Right ventricle myocardium inferior (tissue), 1 donor: ENCODE data around the gene FAM3B. TPM values are rescaled to one million over a fixed set of nuclear protein-coding genes. Genes with fewer than 3 reads are reported as not detected.
"Not testable (repeated sequence)": the region's sequence is repeated elsewhere in the genome, so short reads cannot be mapped to it uniquely, and the experiment has no call there.

ENCODE experiments used
- ATAC-seq: fragments of 200-7000 bp; cut with Tn5 transposase; one replicate; pipeline ENCODE4 v1.9.1; 2020; ENCODE audit warnings: mild to moderate bottlenecking, moderate library complexity
- DNase-seq: peaks from one replicate; pipeline ENCODE4 v3.0.0; 2021; ENCODE audit errors: missing footprints
- intact Hi-C: fragments of 100-400 bp; cut with DNase I; formaldehyde crosslinking; loops from one replicate; pipeline ENCODE4 v1.11.0; 2022
- long read RNA-seq: library from polyadenylated mRNA; unstranded; transcript quantifications from one replicate; pipeline ENCODE4 v2.0.0, GENCODE V29; 2021
- total RNA-seq: library from RNA; stranded (reverse); fragmentation: NEBNext Ultra II Directional; extraction: Animal tissue kit (Norgen Biotek cat#: 25700); gene quantifications from one replicate; pipeline ENCODE4 v1.2.1, GENCODE V29; 2021
- donor health status: DM: no; HTN: yes; CAD: no; lungs with severe emphysema.

FAM3B gene
- total RNA-seq = not detected
- long read RNA-seq = 0 reads

- ATAC-seq = peak; percentile 13
Observed at GRCh38 chr21:41316200-41317062, at the start of gene FAM3B. Gene FAM3B (plus strand): TSS chr21:41316801. CDS start chr21:41316880, 79 bp downstream.

DNA sequence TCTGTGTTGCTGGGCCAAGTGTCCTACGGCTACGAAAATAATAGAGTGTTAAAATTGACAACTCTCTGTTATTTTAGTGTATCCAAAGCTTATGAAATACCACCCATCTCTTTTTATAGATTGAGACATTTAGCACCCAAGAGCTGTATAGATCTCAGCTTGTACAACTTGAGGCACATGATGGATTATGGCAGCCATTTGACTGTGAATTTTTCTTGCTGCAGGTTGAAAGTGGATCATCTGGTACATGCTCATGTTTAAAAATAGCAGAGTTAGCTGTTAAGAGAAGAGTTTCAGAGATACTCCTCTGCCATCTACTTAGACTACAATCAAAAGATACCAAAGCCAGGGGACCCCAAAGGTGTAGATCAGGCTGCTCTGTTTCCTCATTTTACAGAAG lies 49.3 kb upstream of the FAM3B start:
- no peak for DNase-seq
- no peak for ATAC-seq
- intact Hi-C loops = no loop called here

More at GRCh38 chr21:41316200-41317062, at the start of gene FAM3B:
- intact Hi-C loops = no loop called here
- DNase-seq = peak; percentile 68

GRCh38 chr21:41269535-41269934 lies 47.1 kb upstream of the FAM3B start:
- no peak for ATAC-seq
- intact Hi-C loops = no loop called here

GRCh38 chr21:41277196-41277595 lies 39.4 kb upstream of the FAM3B start:
- ATAC-seq (no peak), DNase-seq (no peak)
- intact Hi-C loops = no loop called here

More at GRCh38 chr21:41269535-41269934, 47.1 kb upstream of the FAM3B start:
- DNase-seq = no peak

DNA sequence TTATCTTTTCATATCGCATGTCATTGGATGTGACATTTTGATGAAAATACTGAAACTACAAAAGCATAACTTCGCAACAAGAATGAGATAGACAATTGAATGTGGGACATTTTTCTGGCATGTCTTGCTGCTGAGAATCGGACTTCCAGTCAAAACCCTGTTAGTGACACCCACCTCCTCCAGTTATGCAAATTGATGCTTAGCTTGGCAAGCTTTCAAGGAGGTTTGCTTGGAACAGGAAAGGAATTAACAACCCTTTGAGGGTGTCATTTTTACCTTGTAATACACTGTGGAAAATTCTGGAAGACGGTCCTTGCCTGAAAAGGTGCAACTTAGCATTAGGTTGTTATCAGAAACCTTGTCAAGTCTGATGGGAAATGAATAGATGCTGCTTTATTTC lies 38.8 kb upstream of the FAM3B start:
- DNase-seq (no peak), ATAC-seq (no peak)
- intact Hi-C loops = no loop called here

DNA sequence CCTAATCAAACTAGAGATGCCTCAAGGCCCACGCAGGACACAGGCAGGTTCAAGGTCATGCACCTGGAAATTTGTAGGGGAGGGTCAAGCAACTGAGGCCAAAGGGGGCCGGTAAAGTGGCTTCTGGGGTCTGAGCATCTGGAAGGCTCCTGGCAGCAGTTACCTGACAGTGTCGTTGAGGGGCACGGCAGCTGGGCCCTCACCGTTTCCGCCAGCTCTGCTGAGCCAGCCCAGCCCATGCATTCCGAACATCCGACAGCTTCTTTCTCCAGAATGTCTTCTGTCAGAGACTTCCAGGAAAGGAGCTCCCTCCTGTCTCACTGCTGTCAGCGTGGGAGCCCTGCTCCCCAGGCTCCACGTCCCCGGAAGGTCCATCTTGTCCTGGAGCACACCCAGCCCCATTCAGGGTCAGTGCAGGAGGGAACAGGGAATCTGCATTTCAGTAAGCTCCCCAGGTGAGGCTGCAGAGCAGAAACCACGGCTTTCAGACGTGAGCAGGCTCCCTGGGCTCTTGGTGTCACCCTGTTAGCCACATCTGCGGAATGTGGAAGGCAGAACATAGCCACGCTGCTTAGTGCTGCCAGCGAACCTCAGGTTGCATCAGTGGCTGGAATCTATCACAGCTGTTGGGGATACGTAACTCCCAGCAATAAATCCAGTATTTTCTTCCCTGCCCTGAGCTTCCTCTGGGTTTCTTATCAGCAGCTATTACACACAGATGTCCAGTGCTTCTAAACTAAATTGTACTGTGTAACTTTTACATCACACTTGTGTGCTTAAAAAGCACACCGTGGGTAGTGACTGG lies 36.3 kb upstream of the FAM3B start:
- DNase-seq = peak; percentile 58
- ATAC-seq = peak; percentile 83

DNA sequence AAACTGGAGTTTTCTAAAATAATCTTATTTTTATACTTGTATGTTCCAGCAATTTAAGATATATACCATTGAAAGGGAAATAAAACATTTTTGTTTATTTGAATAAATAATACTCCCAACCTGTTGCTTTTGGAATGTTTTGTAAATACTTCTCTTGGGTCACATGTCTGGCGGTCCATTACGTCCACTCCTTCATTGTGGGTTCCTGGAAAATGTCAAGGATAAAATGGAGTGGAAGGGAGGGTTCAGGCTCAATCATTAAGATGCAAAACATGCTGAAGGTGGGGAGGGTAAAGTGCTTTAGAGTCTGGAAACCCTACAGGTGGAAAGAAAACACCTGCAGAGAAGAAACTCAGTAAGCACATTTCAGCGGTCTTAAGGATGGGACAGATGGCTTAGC lies 34.2 kb upstream of the FAM3B start:
- no peak for DNase-seq
- ATAC-seq = no peak
- intact Hi-C loops = loop anchor here (5.0 kb wide), 1 partner anchor 495 kb away; no protein-coding TSS in a partner anchor

More for the DNA sequence above, 36.3 kb upstream of the FAM3B start:
- intact Hi-C loops = loop anchor here (5.0 kb wide), 1 partner anchor 497 kb away; no protein-coding TSS in a partner anchor

DNA sequence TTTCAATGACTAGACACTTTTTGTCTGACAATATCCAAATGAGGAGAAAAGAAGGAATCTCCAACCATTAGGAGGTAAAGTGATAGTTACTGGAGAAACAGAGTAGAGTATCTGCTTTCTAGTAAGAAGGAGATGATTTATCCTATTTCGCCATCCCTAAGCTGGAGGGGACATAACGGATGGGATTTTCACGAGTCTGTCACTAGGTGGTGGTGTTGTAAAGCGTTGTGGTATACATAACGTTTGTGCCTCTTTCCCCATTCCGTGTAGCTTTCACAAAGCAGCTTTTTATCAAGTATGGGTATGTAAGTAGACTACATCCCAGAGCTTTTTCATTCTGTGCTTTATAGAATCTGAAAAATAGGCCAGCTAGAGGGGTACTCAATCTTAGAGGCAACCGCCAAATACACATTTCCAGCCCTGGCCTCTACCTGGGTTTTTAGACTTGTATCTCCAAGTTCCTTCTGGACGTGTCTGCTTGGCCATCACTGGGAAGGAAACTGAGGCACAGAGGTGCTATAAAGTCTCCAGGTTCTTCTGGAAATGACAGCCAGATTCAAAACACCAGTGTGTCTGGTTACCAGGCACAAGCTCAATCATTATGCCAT lies 33.3 kb upstream of the FAM3B start:
- DNase-seq (no peak), ATAC-seq (peak; percentile 85)
- intact Hi-C loops = loop anchor here (1.0 to 5.0 kb wide), 2 partner anchors 177 to 494 kb away; no protein-coding TSS in a partner anchor

DNA sequence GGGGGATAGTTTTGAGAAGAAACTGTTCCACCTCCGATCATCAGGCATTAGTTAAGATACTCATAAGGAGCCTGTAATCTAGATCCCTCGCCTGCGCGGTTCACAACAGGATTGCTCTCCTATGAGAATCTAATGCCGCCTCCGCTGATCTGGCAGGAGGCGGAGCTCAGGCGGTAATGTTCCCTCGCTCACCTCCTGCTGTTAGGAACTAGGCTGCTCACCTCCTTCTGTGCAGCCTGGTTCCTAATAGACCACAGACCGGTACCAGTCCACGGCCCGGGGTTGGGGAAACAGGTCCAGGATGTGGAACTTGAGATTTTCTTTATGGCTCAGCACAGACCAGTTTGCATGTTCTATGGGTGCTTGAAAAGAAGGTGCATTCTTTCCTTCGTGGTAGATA lies 27.2 kb upstream of the FAM3B start:
- DNase-seq = no peak
- no peak for ATAC-seq
- intact Hi-C loops = no loop called here

DNA sequence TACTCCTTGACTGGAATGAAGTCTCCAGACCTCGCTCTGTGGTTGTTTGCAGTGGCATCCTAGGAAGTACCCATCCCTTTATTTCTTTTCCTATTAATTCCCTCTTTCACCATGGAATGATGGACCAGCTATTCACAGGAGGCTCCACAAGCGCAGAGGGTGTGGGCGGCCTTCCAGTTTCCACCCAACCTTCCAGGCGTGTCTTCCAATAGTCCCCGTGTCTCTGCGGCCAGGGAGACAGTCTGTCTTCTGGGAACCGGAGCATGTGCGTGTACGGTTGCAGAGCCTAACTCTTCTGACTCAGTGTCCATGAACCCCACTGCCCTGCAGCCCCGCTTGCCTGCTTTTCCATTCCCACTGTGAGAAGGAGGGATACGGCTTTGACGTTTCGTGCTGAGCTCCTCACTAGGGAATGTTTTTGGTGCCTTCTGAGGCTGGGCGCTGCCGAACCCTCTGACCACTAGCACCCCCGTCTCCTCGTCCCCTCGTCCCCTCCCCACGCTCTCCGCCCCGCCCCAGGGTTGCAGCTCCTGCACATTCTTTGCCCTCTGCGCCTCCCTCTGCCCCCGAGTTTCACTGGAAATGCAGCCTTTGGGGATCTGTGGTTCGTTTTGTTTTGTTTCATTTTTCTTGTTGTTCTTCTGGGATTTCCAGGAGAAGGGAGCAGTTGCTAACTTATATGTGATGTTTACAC lies 26.3 kb upstream of the FAM3B start:
- ATAC-seq (no peak), DNase-seq (no peak)
- intact Hi-C loops = no loop called here

- no peak for ATAC-seq
- no peak for DNase-seq
- intact Hi-C loops = no loop called here
Observed at GRCh38 chr21:41294548-41295231, 21.9 kb upstream of the FAM3B start.

GRCh38 chr21:41295721-41296254 lies 20.8 kb upstream of the FAM3B start:
- no peak for ATAC-seq
- intact Hi-C loops = no loop called here
- no peak for DNase-seq

DNA sequence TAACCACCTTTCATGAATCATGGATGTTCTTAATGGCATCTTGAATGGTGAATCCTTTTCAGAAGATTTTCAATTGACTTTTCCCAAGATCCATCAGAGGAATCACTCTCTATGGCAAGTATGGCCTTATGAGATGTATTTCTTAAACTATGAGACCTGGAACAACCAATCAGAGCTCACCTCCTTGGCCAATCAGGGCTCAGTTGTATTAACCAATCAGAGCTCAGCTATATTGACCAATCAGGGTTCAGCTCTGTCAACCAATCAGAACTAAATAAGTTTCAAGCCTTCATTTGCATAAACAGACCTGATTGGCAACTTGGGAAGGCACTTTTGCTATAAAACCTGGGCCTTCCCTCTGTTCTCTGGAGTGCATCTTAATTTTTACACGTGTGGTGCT lies 13.6 kb upstream of the FAM3B start:
- no peak for ATAC-seq
- intact Hi-C loops = no loop called here

DNA sequence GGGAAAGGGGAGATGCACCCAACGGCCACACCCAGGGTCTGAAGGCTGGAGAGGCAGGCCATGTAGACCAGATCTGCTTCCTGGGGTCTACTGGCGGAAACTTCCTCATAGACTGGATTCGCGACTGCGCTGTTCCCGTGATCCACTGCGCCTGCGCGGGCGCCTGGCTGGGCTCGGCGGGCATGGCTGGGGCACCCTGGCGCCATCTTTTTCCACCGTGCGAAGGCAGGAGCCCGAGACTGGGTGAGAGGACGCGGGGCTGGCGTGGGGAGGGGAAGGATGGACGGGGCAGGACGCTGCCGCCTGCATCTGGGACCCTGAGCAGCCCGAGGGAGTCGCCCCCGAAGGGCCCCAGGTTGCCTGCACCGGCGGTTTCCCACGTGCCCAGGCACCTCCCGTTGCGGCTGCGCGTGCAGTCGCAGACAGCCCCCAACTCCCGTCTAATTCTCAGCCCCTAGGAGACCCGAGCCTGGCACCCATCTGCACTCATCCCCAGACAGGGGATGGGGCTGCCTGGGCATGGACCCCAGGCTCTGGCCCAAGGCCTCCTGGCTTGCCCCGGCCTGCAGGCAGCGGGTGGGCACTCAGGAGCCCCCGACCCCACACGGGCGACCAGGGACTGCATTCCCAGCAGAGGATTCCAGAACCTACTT lies 12.4 kb upstream of the FAM3B start:
- intact Hi-C loops = no loop called here
- peak; percentile 13 for ATAC-seq
- DNase-seq = no peak

More for the DNA sequence above, 13.6 kb upstream of the FAM3B start:
- no peak for DNase-seq

GRCh38 chr21:41307219-41307618 lies 9.4 kb upstream of the FAM3B start:
- ATAC-seq (no peak), DNase-seq (no peak)
- intact Hi-C loops = no loop called here

GRCh38 chr21:41313285-41314164 lies 3.1 kb upstream of the FAM3B start:
- intact Hi-C loops, DNase-seq, ATAC-seq: not testable (repeated sequence)
